ENCODE results near the gene SPG7.

DNA sequence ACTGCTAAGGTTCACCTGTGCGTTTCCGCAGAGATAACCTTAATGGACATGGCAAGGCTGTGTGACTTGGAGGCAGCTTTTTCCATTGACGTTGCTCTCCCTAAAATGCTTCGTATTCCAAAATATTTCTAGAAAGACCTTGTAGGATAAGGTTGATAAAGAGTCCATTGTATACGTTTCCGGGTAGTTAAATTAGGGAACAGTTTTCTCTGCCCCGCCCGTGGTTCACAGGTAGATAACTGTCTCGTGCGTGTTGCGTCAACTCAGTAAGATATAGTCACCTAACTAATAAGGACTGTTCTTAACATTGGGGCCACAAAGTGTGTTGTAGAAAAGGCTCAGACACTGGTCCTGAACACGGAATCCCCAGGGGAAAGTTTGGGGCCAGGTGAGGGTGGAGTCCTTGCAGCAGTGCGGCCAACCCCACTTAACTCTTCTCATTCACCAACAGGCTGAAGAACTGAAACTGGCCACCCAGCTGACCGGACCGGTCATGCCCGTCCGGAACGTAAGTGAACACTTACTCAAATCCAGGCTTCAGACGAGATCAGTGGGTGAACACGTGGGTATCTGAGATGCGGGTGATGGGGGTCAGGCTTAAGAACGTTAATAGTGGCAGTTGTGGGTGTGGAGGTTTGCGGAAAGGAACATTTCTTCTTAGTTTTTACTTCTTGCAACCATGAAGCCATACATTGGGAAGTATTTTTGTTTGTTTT, 53.8 kb downstream of the SPG7 start:
- TF ChIP-seq, protein P1, sequence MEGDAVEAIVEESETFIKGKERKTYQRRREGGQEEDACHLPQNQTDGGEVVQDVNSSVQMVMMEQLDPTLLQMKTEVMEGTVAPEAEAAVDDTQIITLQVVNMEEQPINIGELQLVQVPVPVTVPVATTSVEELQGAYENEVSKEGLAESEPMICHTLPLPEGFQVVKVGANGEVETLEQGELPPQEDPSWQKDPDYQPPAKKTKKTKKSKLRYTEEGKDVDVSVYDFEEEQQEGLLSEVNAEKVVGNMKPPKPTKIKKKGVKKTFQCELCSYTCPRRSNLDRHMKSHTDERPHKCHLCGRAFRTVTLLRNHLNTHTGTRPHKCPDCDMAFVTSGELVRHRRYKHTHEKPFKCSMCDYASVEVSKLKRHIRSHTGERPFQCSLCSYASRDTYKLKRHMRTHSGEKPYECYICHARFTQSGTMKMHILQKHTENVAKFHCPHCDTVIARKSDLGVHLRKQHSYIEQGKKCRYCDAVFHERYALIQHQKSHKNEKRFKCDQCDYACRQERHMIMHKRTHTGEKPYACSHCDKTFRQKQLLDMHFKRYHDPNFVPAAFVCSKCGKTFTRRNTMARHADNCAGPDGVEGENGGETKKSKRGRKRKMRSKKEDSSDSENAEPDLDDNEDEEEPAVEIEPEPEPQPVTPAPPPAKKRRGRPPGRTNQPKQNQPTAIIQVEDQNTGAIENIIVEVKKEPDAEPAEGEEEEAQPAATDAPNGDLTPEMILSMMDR (IDR thresholded peaks at IDR 0.05; ENCODE audit: poor library complexity): no peak
- TF ChIP-seq EZH2 (IDR thresholded peaks at IDR 0.05; ENCODE audit: borderline replicate concordance): no peak

Measured in hepatocyte (in vitro differentiated cells).